ENCODE measurements around the gene LAMTOR4.
"Not testable (repeated sequence)": the region's sequence is repeated elsewhere in the genome, so short reads cannot be mapped to it uniquely, and the experiment has no call there.

Gene LAMTOR4

DNA sequence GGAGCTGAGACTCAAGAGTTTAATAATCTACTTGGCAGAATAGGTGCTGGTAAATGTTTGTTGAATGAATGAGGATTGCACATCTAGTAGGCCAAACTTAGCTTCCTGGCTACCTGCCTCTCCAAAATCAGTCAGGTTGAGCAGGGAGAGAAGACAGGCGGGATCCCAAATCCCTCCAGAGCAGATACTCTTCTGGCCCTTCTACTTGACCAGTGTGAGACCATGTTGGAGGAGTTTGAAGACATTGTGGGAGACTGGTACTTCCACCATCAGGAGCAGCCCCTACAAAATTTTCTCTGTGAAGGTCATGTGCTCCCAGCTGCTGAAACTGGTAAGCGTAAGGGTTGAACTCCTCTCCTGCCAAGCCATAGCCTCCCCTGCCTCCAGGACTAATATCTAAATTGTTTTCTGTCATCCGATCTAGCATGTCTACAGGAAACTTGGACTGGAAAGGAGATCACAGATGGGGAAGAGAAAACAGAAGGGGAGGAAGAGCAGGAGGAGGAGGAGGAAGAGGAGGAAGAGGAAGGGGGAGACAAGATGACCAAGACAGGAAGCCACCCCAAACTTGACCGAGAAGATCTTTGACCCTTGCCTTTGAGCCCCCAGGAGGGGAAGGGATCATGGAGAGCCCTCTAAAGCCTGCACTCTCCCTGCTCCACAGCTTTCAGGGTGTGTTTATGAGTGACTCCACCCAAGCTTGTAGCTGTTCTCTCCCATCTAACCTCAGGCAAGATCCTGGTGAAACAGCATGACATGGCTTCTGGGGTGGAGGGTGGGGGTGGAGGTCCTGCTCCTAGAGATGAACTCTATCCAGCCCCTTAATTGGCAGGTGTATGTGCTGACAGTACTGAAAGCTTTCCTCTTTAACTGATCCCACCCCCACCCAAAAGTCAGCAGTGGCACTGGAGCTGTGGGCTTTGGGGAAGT, 24.2 kb upstream of the LAMTOR4 start:
- DNase-seq, result no peak

DNA sequence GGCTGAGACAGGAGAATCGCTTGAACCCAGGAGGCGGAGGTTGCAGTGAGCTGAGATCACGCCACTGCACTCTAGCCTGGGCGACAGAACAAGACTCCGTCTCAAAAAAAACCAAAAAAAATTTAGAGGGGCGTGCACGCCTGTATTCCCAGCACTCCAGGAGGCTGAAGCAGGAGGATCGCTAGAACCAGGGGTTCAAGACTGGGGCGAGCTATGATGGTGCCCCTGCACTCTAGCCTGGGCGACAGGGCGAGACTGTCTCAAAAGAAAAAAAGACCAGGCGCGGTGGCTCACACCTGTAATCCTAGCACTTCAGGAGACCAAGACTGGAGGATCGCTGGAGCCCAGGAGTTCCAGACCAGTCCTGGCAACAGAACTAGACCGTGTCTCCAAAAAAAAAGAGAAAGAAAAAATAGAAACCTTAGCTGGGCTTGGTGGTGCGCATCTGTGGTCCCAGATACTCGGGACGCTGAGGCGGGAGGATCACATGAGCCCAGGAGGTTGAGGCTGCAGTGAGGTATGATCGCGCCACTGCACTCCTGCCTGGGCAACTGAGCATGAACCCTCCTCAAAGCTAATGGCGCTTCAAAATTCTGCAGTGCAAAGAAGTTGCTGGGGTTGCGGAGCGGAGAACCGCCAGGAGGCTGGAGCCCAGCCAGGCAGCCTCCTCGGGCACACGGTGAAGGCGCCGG, 22.3 kb upstream of the LAMTOR4 start:
- DNase-seq, result no peak

DNA sequence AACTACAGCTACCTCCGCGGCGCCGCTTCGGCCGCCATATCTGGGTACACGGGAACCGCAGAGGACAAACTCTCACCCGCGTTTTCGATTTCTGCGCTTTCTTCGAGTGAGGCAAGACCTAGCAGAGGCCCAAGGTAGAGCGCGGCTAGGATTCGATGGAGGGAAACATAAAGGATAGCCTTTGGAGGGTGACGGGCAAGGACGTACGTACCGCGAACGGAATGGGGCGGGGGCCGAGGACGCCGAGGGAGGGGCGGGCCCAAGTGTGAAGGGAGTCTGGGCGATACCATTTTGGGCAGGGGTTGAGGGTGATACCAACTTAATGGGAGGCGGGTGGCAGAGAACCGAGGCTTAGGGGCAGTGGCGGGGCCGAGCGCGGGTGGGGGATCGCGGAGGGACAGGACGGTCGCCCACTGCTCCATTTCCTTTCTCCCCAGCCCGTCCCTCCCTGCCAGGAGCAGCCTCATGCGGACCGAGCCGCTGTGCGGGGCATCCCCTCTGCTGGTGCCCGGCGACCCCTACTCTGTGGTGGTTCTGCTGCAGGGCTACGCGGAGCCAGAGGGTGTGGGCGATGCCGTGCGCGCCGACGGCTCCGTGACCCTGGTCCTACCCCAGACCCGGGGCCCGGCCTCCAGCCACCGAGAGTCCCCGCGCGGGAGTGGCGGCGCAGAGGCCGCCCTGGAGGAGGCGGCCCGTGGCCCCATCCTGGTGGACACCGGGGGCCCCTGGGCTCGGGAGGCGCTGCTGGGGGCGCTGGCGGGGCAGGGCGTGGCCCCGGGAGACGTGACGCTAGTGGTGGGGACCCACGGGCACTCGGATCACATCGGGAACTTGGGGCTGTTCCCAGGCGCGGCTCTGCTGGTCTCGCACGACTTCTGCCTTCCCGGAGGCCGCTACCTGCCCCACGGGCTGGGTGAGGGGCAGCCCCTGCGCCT, 21.5 kb upstream of the LAMTOR4 start, which contains the start of gene MBLAC1:
MBLAC1 (plus strand) TSS at position 37 of the 935 bp plus-strand sequence; CDS start at position 466, 429 bp downstream.
- DNase-seq, result peak; percentile 92

DNA sequence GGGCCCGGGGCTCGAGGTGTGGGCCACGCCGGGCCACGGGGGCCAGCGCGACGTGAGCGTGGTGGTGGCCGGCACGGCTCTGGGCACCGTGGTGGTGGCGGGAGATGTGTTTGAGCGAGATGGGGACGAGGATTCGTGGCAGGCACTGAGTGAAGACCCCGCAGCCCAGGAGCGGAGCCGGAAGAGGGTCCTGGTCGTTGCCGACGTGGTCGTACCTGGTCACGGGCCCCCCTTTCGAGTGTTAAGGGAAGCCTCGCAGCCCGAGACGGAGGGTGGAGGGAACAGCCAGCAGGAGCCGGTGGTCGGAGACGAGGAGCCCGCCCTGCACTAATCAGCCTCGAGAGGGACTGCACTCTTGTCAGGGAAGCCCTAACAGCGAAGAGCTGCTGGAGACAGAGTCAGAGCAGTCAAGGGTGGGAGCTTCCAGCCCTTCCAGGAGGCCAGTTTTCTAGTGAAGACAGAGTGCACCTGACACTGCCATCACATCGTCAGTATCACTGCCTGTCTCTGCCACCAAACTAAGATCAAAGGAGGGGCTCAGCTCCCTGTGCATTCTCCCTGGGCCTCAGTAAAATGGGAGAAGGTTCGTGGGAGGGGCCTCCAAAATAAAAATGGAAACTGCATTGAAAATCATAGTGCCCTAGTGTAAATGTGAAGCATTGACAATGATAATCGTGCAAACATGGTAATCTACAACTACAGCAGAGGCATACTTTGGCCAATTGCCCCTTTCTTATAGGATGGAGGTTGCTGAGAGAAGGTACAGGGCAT, 20.7 kb upstream of the LAMTOR4 start:
- DNase-seq, result no peak

GRCh38 chr7:100128637-100128963, 20.1 kb upstream of the LAMTOR4 start:
- DNase-seq, result no peak

DNA sequence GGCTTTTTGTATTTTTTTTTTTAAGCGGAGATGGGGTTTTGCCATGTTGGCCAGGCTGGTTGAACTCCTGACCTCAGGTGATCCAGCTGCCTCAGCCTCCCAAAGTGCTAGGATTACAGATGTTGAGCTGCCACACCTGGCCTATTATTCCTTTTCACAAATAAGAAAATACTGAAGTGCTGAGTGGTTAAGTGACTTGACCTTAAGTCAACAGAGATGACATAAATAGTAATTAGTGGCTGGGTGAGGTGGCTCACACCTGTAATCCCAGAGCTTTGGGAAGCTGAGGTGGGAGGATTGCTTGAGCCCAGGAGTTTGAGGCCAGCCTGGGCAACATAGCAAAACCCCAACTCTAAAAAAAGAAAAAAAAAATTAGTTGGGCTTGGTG, 18.5 kb upstream of the LAMTOR4 start:
- not testable (repeated sequence) for DNase-seq

GRCh38 chr7:100130608-100131453, 17.9 kb upstream of the LAMTOR4 start:
- peak; percentile 80 for DNase-seq

- DNase-seq, result no peak
Observed at GRCh38 chr7:100132126-100132525, 16.6 kb upstream of the LAMTOR4 start.

DNA sequence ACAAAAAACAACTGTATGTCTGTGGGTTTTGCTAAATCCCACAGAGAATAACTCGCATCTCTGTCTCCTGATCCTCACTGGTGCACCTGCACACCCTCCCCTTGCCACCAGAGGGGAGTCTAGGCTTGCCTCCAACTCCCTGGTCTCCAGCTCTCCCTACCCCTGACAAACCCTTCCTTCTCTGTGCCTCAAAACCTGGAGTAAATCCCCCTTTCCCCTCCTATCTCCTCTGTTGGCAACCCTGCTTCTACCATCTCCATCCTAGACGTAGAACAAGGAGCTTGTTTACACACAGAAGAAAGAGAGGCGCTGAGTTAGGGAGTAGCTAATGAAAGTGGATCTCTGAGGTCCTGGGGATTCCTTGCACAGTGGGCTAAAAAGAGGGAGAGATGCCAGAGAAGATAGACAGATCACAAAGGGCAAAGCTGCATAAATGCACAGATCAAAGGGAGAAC, 16.0 kb upstream of the LAMTOR4 start:
- DNase-seq, result peak; percentile 50

GRCh38 chr7:100137851-100138760, 10.6 kb upstream of the LAMTOR4 start:
- DNase-seq, result no peak

GRCh38 chr7:100141555-100141949, 7.2 kb upstream of the LAMTOR4 start:
- DNase-seq, result no peak

DNA sequence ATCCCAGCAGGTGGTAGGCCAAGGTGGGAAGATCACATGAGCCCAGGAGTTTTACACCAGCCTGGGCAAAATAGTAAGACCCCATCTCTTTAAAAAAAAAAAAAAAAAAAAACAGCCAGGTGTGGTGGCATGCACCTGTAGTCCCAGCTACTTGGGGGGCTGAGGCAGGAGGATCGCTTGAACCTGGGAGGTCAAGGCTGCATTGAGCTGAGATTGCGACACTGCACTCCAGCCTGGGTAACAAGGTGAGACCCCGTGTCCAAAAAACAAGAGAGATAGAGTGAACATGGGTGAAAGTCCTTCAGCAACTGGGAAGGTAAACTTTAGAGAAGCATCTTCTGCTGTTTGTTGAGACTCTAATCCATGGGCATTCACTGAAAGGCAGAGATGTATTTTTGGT, 6.3 kb upstream of the LAMTOR4 start:
- no peak for DNase-seq

GRCh38 chr7:100146350-100146749, 2.4 kb upstream of the LAMTOR4 start:
- not testable (repeated sequence) for DNase-seq

DNA sequence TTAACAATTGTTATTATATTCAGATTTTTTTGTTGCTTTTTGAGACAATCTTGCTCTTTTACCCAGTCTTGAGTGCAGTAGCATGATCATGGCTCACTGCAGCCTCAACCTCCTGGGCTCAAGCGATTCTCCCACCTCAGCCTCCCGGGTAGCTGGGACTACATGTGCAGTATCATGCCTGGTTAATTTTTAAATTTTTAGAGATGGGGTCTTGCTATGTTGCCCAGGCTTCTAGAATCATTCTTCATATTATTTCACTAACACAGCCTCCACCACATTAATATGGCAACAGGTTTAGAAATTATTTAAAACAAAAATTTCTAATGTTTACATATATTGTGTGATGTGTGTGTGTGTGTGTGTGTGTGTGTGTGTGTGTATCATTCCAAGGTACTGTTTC, 1.4 kb upstream of the LAMTOR4 start:
- DNase-seq, result no peak

- no peak for DNase-seq
Observed at GRCh38 chr7:100148225-100148558, 526 bp upstream of the LAMTOR4 start.

GRCh38 chr7:100152404-100152803, 3.7 kb downstream of the LAMTOR4 start:
- DNase-seq, result no peak

GRCh38 chr7:100152937-100153666, 4.4 kb downstream of the LAMTOR4 start:
- no peak for DNase-seq

DNA sequence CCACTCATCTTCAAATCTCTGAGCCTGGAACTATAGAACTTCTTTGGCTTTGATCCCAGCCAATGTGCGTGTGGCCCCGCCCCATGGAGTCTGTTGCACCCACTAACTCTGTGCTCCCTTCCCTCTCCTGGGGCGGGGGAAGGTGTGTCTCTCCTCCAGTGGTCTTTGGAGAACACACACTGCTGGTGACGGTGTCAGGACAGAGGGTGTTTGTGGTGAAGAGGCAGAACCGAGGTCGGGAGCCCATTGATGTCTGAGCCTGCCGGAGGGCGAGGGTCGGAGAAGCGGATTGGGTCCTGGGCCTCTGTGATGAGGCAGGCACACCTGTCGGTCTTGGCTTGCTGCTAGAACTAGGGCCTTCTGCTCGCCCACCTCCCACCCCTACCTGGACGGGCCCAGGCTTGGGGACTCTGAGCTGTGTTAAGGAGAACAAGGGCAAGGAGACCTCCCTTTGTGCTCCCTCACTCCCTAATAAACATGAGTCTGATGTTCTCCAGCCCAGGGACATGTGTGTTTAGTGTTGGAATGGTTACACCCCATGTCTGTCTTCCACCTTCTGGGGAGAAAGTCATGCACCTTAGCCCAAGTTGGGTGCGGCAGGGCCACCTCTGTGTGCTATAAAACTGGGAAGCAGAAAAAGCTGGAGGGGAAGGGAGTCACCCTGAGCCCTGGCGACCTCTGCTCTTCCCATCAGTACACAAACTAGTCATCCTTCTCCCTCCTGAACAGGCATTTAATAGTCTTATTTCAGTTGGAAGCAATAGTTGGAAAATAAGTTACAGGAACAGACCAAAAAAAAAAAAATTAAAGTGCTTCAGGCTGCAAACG, 5.2 kb downstream of the LAMTOR4 start:
- DNase-seq, result no peak
